HFF-Myc (cell line): ENCODE data around the gene DLEC1.

Experiments used
- DNase-seq: peaks from one replicate; pipeline ENCODE4 v3.0.0-alpha.2; 2011; ENCODE audit warnings: low read depth; ENCODE audit errors: extremely low read depth
- H3K4me3 ChIP-seq: replicated peaks from 2 replicates; pipeline ENCODE4 v1.5.1; 2011; ENCODE audit warnings: low read depth, mild to moderate bottlenecking, control low read depth, low read length
- CTCF ChIP-seq: IDR thresholded peaks from 2 replicates; pipeline ENCODE4 v1.5.1; 2012; ENCODE audit warnings: mild to moderate bottlenecking, low read depth, low read length, control low read depth; ENCODE audit errors: missing control alignments

The DLEC1 gene

DNA sequence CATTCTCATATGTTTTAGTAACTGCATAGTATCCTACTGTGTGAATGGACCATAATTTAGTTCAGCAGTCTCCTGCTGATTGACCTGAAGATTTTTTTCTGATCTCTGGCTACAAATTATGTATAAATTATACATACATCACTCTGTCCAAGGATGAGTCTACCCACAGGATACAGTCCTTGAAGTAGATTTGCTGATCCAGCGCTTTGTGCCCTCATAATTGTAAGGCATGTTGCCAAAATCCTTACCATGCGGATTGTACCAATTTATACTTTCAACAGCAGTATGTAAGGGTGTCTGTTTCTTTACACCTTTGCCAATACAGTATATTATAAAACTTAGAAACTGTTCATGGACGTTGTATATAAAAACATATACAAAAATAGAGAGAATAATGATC is 51.4 kb downstream of the DLEC1 start:
- no peak for TF ChIP-seq CTCF
- no peak for DNase-seq
- no peak overlapping the region for H3K4me3 ChIP-seq

GRCh38 chr3:38094999-38095398 is 56.0 kb downstream of the DLEC1 start:
- DNase-seq = no peak
- TF ChIP-seq CTCF = no peak
- no peak overlapping the region for H3K4me3 ChIP-seq

DNA sequence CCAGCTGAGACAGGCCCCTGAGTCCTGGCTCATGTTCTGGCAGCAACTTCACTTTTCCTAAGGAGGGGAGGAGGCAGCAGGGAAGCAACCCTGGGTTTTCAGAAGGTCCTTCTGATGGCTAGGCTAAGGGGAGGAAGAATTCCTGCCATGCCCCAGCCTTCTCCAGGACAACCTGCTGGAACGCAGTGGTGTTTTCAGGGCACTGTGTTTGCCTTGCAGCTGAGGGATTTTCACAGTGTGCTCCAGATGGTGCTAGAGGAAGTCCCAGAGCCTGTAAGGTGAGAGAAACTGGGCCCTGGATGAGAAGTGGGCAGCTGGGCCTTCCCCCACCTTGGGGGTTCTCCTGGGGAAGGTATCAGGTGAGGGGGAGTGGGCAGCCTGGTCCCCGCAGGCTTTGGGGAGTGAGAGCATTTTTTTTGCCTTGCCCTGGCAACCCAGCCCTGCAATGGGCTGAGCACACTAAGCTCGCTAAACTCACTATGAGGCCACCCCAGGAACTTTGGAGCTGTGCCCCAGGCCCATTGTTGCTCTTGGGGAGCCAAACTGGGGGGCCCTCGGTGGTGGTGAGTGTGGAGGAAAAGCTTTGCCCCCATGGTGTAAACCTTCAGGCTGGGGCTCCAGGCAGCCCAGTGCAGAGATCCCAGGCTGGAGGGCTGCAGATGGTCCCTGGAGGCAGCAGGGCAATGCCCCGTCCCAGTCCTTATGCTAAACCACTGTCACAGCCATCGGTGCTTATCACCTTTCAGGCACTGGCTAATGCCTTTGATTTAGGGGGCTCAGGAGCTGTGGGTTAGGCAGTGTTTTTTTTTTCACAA is 56.9 kb downstream of the DLEC1 start:
- TF ChIP-seq CTCF = no peak
- no peak for DNase-seq
- H3K4me3 ChIP-seq = no peak overlapping the region

DNA sequence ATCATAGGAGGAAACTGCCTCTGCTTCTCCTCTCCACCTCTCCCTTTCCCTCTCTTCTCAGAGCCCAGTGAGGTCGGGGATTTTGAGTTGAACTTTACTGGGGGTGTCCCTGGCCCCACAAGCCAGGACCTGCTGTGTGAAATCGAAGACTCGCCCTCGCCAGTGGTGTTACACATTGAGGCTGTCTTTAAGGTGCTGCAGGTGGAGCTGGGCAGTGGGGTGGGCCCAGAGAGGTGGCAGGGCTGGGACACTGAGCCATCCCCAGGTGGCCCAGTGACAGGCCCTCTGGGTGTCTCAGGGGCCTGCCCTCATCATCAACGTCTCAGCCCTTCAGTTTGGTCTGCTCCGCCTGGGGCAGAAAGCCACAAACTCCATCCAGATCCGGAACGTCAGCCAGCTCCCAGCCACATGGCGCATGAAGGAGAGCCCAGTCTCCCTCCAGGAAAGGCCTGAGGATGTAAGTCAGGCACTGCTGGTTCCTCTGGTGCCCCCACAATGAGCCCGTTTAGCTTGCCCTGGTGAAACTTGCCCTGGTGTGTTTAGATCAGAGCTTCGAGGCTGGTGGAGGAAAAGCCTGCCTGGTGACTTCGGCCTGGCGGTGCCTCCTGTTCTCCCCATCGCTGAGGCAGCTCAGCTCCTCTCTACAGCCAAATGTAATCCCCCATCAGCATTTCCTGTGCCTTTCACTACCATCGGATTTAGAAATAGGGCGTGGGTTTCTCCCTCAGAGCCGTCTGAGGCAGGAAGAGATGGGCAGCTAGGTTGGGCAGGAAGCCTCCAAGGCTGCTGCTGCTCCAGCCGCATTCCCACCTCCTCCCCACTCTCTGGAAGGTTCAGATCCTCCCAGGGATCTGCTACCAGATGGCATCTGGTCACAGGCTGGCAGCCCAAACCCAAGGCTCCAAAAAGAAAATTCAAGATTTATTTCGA is 58.7 kb downstream of the DLEC1 start:
- no peak for TF ChIP-seq CTCF
- no peak overlapping the region for H3K4me3 ChIP-seq
- DNase-seq = no peak

DNA sequence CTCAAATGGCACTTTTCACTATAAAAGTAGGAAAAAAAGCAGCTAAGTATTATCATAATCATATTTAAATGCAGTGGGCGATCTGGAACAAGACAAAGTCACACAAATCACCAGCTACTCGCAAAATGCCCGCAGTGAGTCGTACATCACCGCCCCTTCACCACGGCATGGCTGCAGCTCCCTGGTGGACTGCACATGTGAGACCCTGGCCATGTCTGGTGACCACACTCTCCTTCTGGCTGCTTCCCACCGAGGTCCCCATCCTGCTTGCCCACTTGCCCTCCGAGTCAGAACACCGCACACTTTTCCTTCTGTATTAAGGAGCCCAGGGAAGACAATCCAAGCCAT is 59.3 kb downstream of the DLEC1 start:
- no peak for DNase-seq
- TF ChIP-seq CTCF = no peak
- no peak overlapping the region for H3K4me3 ChIP-seq

DNA sequence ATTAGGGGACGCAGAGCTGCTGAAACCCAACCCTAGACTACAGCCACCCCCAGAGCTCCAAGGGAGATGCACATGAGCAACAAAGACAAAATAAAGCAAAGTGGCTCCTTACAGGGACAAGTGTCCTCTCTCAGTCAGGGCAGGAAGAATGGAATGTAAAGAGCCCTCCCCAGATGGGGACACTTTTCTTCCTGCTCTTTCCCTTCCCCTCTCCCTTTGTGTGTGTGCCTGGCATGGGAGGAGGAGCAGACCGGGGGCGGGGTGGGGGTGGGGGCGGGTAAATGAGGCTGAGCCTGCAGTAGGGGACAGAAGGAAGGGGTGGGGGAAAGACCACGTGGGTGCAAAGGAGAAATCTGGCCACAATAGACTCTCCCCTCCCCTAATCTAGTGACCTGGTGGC is 60.5 kb downstream of the DLEC1 start:
- no peak for DNase-seq
- no peak overlapping the region for H3K4me3 ChIP-seq
- TF ChIP-seq CTCF = no peak
